Upper lobe of right lung (tissue), 1 donor: Measurements from ENCODE around the gene PDYN. TPM values are rescaled to one million over a fixed set of nuclear protein-coding genes. Genes with fewer than 3 reads are reported as not detected.

ENCODE experiments used
- ATAC-seq: fragments of 200-7000 bp; cut with Tn5 transposase; one replicate; pipeline ENCODE4 v1.9.1; 2020; ENCODE audit warnings: mild to moderate bottlenecking, moderate library complexity
- DNase-seq: peaks from one replicate; pipeline ENCODE4 v3.0.0-alpha.2; 2020
- H3K27ac ChIP-seq: fragments of 200-600 bp; one replicate; pipeline ENCODE4 v1.8.0; 2022
- H3K27me3 ChIP-seq: fragments of 200-600 bp; one replicate; pipeline ENCODE4 v1.8.0; 2022; ENCODE audit warnings: mild to moderate bottlenecking
- H3K36me3 ChIP-seq: fragments of 200-600 bp; one replicate; pipeline ENCODE4 v1.8.0; 2022
- H3K4me1 ChIP-seq: fragments of 200-600 bp; one replicate; pipeline ENCODE4 v1.8.0; 2022
- H3K4me3 ChIP-seq: fragments of 200-600 bp; one replicate; pipeline ENCODE4 v1.8.0; 2022; ENCODE audit warnings: mild to moderate bottlenecking
- H3K9me3 ChIP-seq: fragments of 200-600 bp; one replicate; pipeline ENCODE4 v1.8.0; 2022
- CTCF ChIP-seq: fragments of 200-600 bp; IDR thresholded peaks from one replicate; pipeline ENCODE4 v1.8.0; 2022; ENCODE audit warnings: antibody characterized with exemption
- intact Hi-C: fragments of 100-400 bp; cut with DNase I; formaldehyde crosslinking; loops from one replicate; pipeline ENCODE4 v1.11.0; 2022
- total RNA-seq: library from RNA; stranded (reverse); fragmentation: NEBNext Ultra II Directional; extraction: Animal tissue kit (Norgen Biotek cat#: 25700); gene quantifications from one replicate; pipeline ENCODE4 v1.2.1, GENCODE V29; 2021
- donor health status: DM: no; HTN: yes; CAD: no; lungs with severe emphysema.

The PDYN gene
- total RNA-seq, 1 donor from 2014 or later = not detected

GRCh38 chr20:1982686-1983085, 11.2 kb downstream of the PDYN start:
- TF ChIP-seq CTCF = no peak
- Histone ChIP-seq H3K4me3 (no peak overlapping the region), H3K27ac (no peak overlapping the region), H3K9me3 (no peaks in the 10 kb centered on the region), H3K4me1 (no peaks in the 10 kb centered on the region), H3K27me3 (peaks cover 42% of the 10 kb centered on the region), H3K36me3 (no peaks in the 10 kb centered on the region)
- ATAC-seq (no peak), DNase-seq (no peak)
- intact Hi-C loops = no loop called here

- DNase-seq (no peak), ATAC-seq (no peak)
- peaks cover 41% of the 10 kb centered on the region for H3K27me3 ChIP-seq
- TF ChIP-seq CTCF = no peak
- no peaks in the 10 kb centered on the region for H3K4me1 ChIP-seq
- no peak overlapping the region for H3K4me3 ChIP-seq
- intact Hi-C loops = no loop called here
- no peaks in the 10 kb centered on the region for H3K36me3 ChIP-seq
- H3K27ac ChIP-seq = no peak overlapping the region
- H3K9me3 ChIP-seq = no peaks in the 10 kb centered on the region
Observed at GRCh38 chr20:1979106-1979778, 14.6 kb downstream of the PDYN start.

DNA sequence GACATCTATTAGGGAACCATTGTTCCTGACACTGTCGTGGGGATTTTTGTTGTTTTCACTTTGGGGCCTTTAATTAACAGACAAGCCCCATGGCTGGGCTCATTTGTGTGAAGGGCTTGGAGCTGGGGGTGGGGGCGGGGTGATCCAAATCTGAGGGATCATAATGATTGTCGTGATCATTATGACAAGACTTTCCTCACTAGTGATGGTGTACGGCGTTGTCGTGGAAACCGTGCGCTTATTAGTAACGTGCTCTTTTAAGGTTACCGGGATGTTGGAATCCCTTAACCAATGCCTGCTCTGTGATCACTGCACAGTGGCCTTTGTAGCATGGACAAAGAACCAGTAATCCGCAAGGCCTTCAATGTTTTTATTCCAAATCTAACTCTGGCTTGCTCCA, 18.6 kb downstream of the PDYN start:
- H3K4me3 ChIP-seq = no peak overlapping the region
- H3K27me3 ChIP-seq = peaks cover 43% of the 10 kb centered on the region
- H3K4me1 ChIP-seq = no peaks in the 10 kb centered on the region
- ATAC-seq (no peak), DNase-seq (no peak)
- H3K27ac ChIP-seq = no peak overlapping the region
- H3K9me3 ChIP-seq = no peaks in the 10 kb centered on the region
- intact Hi-C loops = no loop called here
- H3K36me3 ChIP-seq = no peaks in the 10 kb centered on the region
- TF ChIP-seq CTCF = no peak

DNA sequence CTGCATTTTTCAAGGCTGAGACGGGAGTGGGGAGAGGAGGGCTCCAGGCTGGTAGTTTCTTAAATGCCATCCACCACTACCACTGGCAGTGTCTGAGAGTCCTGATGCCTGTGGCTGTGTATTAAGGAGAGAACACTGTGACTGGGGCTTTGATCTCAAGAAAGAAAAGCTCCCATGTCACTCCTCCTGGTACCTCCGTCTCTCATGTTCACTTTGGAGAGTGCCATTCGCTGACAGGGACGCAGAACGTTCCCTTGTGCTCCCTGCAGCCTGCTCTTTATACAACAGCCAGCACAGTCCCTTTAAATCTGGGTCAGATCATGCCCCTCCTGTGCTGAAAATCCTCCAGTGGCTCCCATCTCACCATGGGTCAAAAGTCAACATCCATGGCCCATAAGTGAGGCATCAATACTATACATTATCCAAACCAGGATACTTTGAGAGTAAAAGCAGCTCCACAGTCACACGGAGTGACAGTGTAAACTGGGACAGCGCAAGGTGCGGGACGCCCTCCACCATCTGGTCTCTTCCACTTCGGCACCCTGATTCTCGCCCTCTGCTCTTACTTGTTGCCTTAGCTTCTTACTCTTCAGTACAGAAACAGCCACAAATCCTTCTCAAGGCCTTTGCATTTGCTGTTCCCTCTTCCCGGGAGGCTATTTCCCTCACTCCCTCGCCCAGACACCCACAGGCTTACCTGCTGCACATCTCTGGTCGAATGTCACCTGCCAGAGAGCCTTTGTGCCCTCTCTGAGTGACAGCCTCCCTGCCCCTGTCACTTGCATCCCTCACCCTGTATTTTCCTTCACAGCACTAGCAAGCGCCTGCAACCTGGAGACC, 20.0 kb downstream of the PDYN start:
- Histone ChIP-seq H3K27ac (no peak overlapping the region), H3K36me3 (no peaks in the 10 kb centered on the region), H3K4me1 (no peaks in the 10 kb centered on the region), H3K9me3 (no peaks in the 10 kb centered on the region), H3K4me3 (no peak overlapping the region), H3K27me3 (peaks cover 39% of the 10 kb centered on the region)
- no peak for ATAC-seq
- no peak for TF ChIP-seq CTCF
- intact Hi-C loops = no loop called here
- no peak for DNase-seq

GRCh38 chr20:1971893-1972586, 21.8 kb downstream of the PDYN start:
- Histone ChIP-seq H3K36me3 (no peaks in the 10 kb centered on the region), H3K9me3 (no peaks in the 10 kb centered on the region), H3K27ac (no peak overlapping the region), H3K27me3 (peaks cover 37% of the 10 kb centered on the region), H3K4me3 (no peak overlapping the region), H3K4me1 (no peaks in the 10 kb centered on the region)
- TF ChIP-seq CTCF = no peak
- no peak for ATAC-seq
- intact Hi-C loops = no loop called here
- no peak for DNase-seq
